ENCODE results near the gene C2orf80. TPM values are rescaled to one million over a fixed set of nuclear protein-coding genes. Genes with fewer than 3 reads are reported as not detected.
"Not testable (repeated sequence)": the region's sequence is repeated elsewhere in the genome, so short reads cannot be mapped to it uniquely, and the experiment has no call there.

C2orf80 gene
- total and polyA plus RNA-seq, 8 donors: not detected

DNA sequence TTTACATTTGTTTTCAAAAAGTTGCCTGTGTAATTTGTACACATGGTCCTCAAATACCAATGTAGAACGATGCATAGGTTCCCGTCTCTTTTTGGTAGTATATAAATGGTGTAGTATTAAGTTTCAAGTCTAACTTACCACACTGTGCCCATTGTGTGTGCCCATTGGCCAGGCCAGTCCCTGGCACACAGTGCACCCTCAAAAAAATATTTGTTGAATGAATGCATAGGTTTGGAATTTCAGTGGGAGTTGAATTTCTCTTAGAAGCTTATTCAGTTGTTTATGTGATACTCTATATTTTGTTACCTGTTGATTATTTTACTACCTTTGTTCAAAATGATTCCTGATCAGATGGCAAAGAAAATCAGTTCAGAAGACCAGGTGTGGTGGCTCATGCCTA is 35.0 kb upstream of the C2orf80 start:
- no peak for ATAC-seq
- H3K27ac ChIP-seq: no peak overlapping the region

GRCh38 chr2:208222351-208222750 is 32.5 kb upstream of the C2orf80 start:
- Histone ChIP-seq H3K27me3 (no peaks in the 10 kb centered on the region), H3K4me3 (no peak overlapping the region), H3K36me3 (no peaks in the 10 kb centered on the region), H3K4me1 (no peaks in the 10 kb centered on the region), H3K9me3 (no peaks in the 10 kb centered on the region), H3K27ac (no peak overlapping the region)
- ATAC-seq (no peak), DNase-seq (no peak)
- TF ChIP-seq CTCF (IDR thresholded peaks at IDR 0.05): no peak
- intact Hi-C loops (cut with DNase I): no loop called here

More for the DNA sequence above, 35.0 kb upstream of the C2orf80 start:
- Histone ChIP-seq H3K9me3 (no peaks in the 10 kb centered on the region), H3K36me3 (no peaks in the 10 kb centered on the region), H3K27me3 (no peaks in the 10 kb centered on the region), H3K4me1 (no peaks in the 10 kb centered on the region), H3K4me3 (no peak overlapping the region)
- no peak for DNase-seq
- no peak for TF ChIP-seq CTCF (IDR thresholded peaks at IDR 0.05)
- intact Hi-C loops (cut with DNase I): no loop called here

DNA sequence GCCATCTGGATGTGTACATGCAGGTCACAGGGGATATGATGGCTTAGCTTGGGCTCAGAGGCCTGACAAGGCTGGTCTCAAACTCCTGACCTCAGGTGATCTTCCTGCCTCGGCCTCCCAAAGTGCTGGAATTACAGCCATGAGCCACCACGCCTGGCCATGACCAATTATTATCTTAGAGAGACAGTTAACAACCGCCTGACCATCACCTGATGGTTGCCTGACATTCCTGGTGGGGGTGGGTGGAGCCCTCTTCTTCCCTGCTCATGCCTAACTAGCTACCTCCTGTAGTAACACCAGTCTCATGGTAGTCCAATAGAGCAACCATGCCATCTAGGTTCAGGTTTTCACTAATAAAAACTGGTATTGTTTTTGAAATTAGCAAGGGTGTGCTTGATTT is 32.0 kb upstream of the C2orf80 start:
- H3K36me3 ChIP-seq; H3K9me3 ChIP-seq; ATAC-seq; H3K27ac ChIP-seq; DNase-seq; intact Hi-C loops (cut with DNase I); H3K4me3 ChIP-seq; H3K27me3 ChIP-seq; H3K4me1 ChIP-seq: not testable (repeated sequence)

DNA sequence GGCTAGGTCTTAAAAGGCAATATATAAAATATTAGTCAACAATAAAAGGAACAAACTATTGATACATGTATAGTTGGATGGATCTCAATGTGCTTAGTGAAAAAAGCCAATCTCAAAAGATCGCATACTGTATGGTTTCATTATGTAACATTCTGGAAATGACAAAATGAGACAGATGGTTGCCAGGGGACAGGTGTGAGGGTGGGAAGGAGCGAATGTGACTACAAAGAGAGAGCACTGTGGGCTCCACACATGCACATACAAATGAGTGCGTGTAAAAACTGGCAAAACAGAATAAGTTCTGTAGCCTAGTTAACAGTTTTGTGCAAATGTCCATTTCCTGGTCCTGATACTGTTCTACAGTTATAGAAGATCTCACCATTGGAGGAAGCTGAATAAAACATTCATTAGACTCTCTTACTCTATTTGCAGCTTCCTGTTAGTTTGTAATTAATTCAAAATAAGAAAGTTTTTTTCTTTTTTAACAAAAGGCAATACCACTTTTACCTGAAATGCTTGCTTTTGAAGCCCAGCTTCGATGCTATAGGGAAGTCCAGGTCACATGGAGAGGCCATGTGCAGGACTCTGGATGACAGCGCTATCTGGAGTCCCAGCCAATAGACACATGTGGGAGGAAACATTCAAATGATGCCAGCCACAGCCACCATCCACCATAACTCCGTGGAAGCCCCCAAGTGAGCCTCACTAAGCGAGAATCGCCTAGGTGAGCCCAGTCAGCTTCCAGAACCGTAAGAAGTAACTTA is 21.0 kb upstream of the C2orf80 start:
- no peak for ATAC-seq
- H3K27ac ChIP-seq: no peak overlapping the region
- no peaks in the 10 kb centered on the region for H3K27me3 ChIP-seq
- no peak for DNase-seq
- H3K4me1 ChIP-seq: no peaks in the 10 kb centered on the region
- TF ChIP-seq CTCF (IDR thresholded peaks at IDR 0.05): no peak
- H3K4me3 ChIP-seq: no peak overlapping the region
- no peaks in the 10 kb centered on the region for H3K36me3 ChIP-seq
- intact Hi-C loops (cut with DNase I): no loop called here
- no peaks in the 10 kb centered on the region for H3K9me3 ChIP-seq

GRCh38 chr2:208208335-208209085 is 18.7 kb upstream of the C2orf80 start:
- no peaks in the 10 kb centered on the region for H3K27me3 ChIP-seq
- no peak for TF ChIP-seq CTCF (IDR thresholded peaks at IDR 0.05)
- H3K27ac ChIP-seq: no peak overlapping the region
- no peaks in the 10 kb centered on the region for H3K36me3 ChIP-seq
- H3K4me3 ChIP-seq: no peak overlapping the region
- no peaks in the 10 kb centered on the region for H3K9me3 ChIP-seq
- ATAC-seq: no peak
- DNase-seq: no peak
- no peaks in the 10 kb centered on the region for H3K4me1 ChIP-seq
- intact Hi-C loops (cut with DNase I): no loop called here
